Gastroesophageal sphincter (tissue), 4 donors: ENCODE measurements around the gene CX3CL1. TPM values are rescaled to one million over a fixed set of nuclear protein-coding genes. Genes with fewer than 3 reads are reported as not detected.
"Not testable (repeated sequence)": the region's sequence is repeated elsewhere in the genome, so short reads cannot be mapped to it uniquely, and the experiment has no call there.

ENCODE experiments used
- ATAC-seq: fragments of 150-250 bp; one replicate; pipeline ENCODE4 v1.9.1; 2016; ENCODE audit warnings: mild to moderate bottlenecking, moderate library complexity
- H3K27ac ChIP-seq, 4 donors: fragments of 200-600 bp; sonication (generic) in 3 of 4; 1 replicate in 3 of 4; 2 replicates in 1 of 4; pipeline ENCODE4 v1.5.1; 2016 to 2019
- H3K27me3 ChIP-seq: fragments of 200-600 bp; sonication (generic); one replicate; pipeline ENCODE4 v1.5.1; 2019
- H3K36me3 ChIP-seq, 2 donors: fragments of 200-600 bp; sonication (generic); one replicate each; pipeline ENCODE4 v1.5.1; 2019; ENCODE audit warnings: control low read depth in 1 of 2
- H3K4me1 ChIP-seq, 3 donors: fragments of 200-600 bp; sonication (generic); 1 replicate in 2 of 3; 2 replicates in 1 of 3; pipeline ENCODE4 v1.5.1; 2016 to 2019; ENCODE audit warnings: control low read depth in 2 of 3
- H3K4me3 ChIP-seq, 2 donors: fragments of 200-600 bp; sonication (generic); one replicate each; pipeline ENCODE4 v1.5.1; 2019; ENCODE audit warnings: mild to moderate bottlenecking in 1 of 2, moderate library complexity in 1 of 2
- H3K9me3 ChIP-seq, 3 donors: fragments of 200-600 bp; sonication (generic); one replicate each; pipeline ENCODE4 v1.5.1; 2017 to 2019; ENCODE audit warnings: control low read depth in 2 of 3
- EP300 ChIP-seq: sonication (generic); formaldehyde crosslinking; IDR thresholded peaks from one replicate; pipeline ENCODE4 v1.6.1; 2017; ENCODE audit warnings: antibody characterized with exemption, mild to moderate bottlenecking
- POLR2A ChIP-seq, 2 donors: fragments of 450-650 bp; IDR thresholded peaks; one replicate each; pipeline ENCODE4 v1.6.1; 2017; ENCODE audit warnings: antibody characterized with exemption in 2 of 2, mild to moderate bottlenecking in 2 of 2, moderate library complexity in 1 of 2
- POLR2AphosphoS5 ChIP-seq: sonication (generic); formaldehyde crosslinking; IDR thresholded peaks from one replicate; pipeline ENCODE4 v1.6.1; 2017; ENCODE audit warnings: antibody characterized with exemption
- WGBS, 2 donors: methylation state at CpG; one replicate each; pipeline ENCODE4 v1.1.5; 2018; ENCODE audit warnings: low coverage in 1 of 2; 5-methylcytosine and 5-hydroxymethylcytosine counted together
- total RNA-seq, 4 donors: library from RNA; depleted of rRNA; stranded (reverse); fragments of >200 nt; gene quantifications; one replicate each; pipeline ENCODE4 v1.1.0, GENCODE V29; 2016
- TF ChIP-seq, protein P1 (sequence below), 4 experiments: fragments of 200-600 bp in 2 of 4; fragments of 450-650 bp in 2 of 4; sonication (generic) in 1 of 4; IDR thresholded peaks; one replicate each; pipeline ENCODE4 v1.5.1; 2017 to 2019; ENCODE audit warnings: antibody characterized with exemption in 4 of 4, mild to moderate bottlenecking in 2 of 4, moderate library complexity in 2 of 4

CX3CL1 gene
- total RNA-seq, 4 donors from 2014 or later, result 18.6 to 45.8 (median 30.5) TPM

DNA sequence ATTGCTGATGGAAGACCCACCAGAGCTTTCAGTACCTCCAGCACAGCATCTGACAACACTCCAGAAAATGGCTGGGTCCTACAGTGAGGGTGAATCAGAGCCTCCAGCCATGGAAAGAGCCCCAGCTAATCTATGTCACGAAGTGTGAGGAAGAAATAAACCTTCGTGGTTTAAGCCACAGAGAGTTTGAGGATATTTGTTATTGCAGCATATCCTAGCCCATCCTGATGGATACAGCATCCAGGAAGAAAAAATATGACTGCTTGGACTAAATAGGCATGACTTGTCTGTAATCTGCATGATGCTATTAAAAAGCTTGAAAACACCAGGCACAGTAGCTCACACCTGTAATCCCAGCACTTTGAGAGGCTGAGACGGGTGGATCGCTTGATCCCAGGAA lies 19.0 kb downstream of the CX3CL1 start:
- no peaks in the 10 kb centered on the region for H3K36me3 ChIP-seq
- H3K4me1 ChIP-seq, result peaks cover 0 to 21% (median 4%) of the 10 kb centered on the region in 3 donors
- ATAC-seq, result no peak
- WGBS, 2 donors, result 81 to 86% methylated on average over 4 of the region's 4 CpGs
- no peaks in the 10 kb centered on the region for H3K9me3 ChIP-seq
- H3K27me3 ChIP-seq, result no peaks in the 10 kb centered on the region
- TF ChIP-seq EP300 (no peak), POLR2AphosphoS5 (no peak)
- no peak overlapping the region for H3K4me3 ChIP-seq
- H3K27ac ChIP-seq, result no peak overlapping the region

DNA sequence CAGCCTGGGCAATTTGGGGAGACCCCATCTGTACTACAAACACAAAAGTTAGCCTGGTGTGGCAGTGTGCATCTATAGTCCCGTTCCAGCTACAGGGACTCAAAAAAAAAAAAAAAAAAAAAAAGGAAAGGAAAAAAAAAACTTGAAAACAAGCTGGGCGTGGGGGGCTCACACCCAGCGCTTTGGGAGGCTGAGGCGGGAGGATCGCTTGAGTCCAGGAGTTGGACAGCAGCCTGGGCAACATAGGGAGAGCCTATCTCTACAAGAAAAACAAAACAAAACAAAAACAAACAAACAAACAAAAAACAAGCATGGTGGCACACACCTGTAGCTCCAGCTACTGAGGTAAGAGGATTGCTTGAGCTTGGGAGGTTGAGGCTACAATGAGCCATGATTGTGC lies 19.4 kb downstream of the CX3CL1 start:
- no peak for TF ChIP-seq POLR2A (IDR thresholded peaks at IDR 0.05)
- no peak for TF ChIP-seq EP300
- TF ChIP-seq, protein P1, sequence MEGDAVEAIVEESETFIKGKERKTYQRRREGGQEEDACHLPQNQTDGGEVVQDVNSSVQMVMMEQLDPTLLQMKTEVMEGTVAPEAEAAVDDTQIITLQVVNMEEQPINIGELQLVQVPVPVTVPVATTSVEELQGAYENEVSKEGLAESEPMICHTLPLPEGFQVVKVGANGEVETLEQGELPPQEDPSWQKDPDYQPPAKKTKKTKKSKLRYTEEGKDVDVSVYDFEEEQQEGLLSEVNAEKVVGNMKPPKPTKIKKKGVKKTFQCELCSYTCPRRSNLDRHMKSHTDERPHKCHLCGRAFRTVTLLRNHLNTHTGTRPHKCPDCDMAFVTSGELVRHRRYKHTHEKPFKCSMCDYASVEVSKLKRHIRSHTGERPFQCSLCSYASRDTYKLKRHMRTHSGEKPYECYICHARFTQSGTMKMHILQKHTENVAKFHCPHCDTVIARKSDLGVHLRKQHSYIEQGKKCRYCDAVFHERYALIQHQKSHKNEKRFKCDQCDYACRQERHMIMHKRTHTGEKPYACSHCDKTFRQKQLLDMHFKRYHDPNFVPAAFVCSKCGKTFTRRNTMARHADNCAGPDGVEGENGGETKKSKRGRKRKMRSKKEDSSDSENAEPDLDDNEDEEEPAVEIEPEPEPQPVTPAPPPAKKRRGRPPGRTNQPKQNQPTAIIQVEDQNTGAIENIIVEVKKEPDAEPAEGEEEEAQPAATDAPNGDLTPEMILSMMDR (IDR thresholded peaks at IDR 0.05), result no peak
- H3K9me3 ChIP-seq, result no peaks in the 10 kb centered on the region
- no peaks in the 10 kb centered on the region for H3K36me3 ChIP-seq
- no peak overlapping the region for H3K4me3 ChIP-seq
- no peak overlapping the region for H3K27ac ChIP-seq
- no peak for ATAC-seq
- H3K4me1 ChIP-seq, result peaks cover 0 to 16% (median 0%) of the 10 kb centered on the region in 3 donors
- H3K27me3 ChIP-seq, result no peaks in the 10 kb centered on the region
- WGBS, 2 donors, result 95% methylated on average over 4 of the region's 5 CpGs; no CpG with 5 or more reads in 1 of the 2 donors

DNA sequence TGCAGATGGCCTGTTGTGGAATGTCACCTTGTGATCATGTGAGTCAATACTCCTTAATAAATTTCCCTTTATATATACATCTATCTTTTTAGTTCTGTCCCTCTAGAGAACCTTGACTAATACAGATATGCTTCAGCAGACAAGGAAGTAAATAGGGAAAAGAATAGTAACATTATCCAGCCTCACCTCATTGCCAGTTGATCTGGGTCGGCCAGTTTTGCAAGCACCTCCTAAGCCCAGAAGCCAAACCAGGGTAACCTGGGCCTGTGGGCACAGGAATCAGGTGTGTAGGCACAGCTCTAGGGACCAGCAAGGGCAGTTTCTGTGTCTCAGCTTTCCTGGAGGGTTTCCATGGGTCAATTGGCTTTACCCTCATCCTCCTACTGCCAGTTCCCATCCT lies 20.4 kb downstream of the CX3CL1 start:
- no peak for TF ChIP-seq EP300
- no peak for TF ChIP-seq POLR2AphosphoS5
- TF ChIP-seq POLR2A (IDR thresholded peaks at IDR 0.05), result no peak
- TF ChIP-seq, protein P1 (IDR thresholded peaks at IDR 0.05), result no peak
- no peaks in the 10 kb centered on the region for H3K36me3 ChIP-seq
- H3K27me3 ChIP-seq, result no peaks in the 10 kb centered on the region
- no peak overlapping the region for H3K4me3 ChIP-seq
- peaks cover 0 to 13% (median 0%) of the 10 kb centered on the region in 3 donors for H3K4me1 ChIP-seq
- no peak overlapping the region for H3K27ac ChIP-seq
- WGBS, 2 donors, result 86 to 100% methylated on average over 1 of the region's 1 CpG
- no peak for ATAC-seq
- H3K9me3 ChIP-seq, result no peaks in the 10 kb centered on the region

DNA sequence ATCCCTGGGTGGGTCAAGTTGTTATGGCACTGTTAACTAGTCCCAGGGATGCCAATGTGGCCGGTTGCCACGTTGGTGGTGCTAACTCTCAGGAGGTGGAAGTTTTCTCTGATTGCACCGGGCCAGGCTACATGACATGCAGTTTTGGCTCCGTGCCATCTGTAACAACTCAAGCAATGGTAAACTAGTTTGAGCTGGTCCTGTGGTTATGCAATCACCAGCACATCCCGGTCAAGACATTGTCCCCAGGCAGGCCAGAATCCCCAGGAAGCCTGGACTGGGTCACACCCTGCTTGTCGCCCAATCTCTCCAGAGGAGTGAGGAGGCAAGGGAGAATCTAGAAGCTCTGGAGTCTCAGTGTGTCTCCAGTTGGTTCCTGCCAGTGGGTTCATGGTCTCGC lies 22.2 kb downstream of the CX3CL1 start:
- H3K36me3 ChIP-seq, result no peaks in the 10 kb centered on the region
- H3K27me3 ChIP-seq, result no peaks in the 10 kb centered on the region
- ATAC-seq, result no peak
- H3K9me3 ChIP-seq, result no peaks in the 10 kb centered on the region
- H3K27ac ChIP-seq, result no peak overlapping the region
- no peak for TF ChIP-seq POLR2AphosphoS5
- 100% methylated on average over 1 of the region's 7 CpGs; no CpG with 5 or more reads in 1 of the 2 donors for WGBS, 2 donors
- H3K4me1 ChIP-seq, result peaks cover 0 to 13% (median 0%) of the 10 kb centered on the region in 3 donors
- no peak overlapping the region for H3K4me3 ChIP-seq

DNA sequence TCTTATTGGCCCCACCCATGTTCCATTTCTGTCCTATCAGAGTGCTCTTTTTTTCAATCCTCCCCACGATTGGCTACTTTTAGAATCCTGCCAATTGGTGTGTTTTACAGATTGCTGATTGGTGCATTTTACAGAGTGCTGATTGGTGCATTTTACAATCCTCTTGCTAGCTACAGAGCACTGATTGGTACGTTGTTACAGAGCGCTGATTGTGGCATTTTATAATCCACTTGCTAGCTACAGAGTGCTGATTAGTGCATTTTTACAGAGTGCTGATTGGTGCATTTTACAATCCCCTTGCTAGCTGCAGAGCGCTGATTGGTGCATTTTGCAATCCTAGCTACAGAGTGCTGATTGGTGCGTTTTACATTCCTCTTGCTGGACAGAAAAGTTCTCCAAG lies 22.7 kb downstream of the CX3CL1 start:
- 85 to 90% methylated on average over 3 to 5 of the region's 5 CpGs for WGBS, 2 donors
- no peak for TF ChIP-seq POLR2AphosphoS5
- TF ChIP-seq, protein P1 (IDR thresholded peaks at IDR 0.05), result no peak
- TF ChIP-seq EP300, result no peak
- TF ChIP-seq POLR2A (IDR thresholded peaks at IDR 0.05), result no peak
- Histone ChIP-seq H3K4me3 (no peak overlapping the region), H3K27me3 (no peaks in the 10 kb centered on the region), H3K9me3 (no peaks in the 10 kb centered on the region), H3K36me3 (no peaks in the 10 kb centered on the region), H3K4me1 (peaks cover 0 to 13% (median 0%) of the 10 kb centered on the region in 3 donors), H3K27ac (no peak overlapping the region)
- ATAC-seq, result no peak

DNA sequence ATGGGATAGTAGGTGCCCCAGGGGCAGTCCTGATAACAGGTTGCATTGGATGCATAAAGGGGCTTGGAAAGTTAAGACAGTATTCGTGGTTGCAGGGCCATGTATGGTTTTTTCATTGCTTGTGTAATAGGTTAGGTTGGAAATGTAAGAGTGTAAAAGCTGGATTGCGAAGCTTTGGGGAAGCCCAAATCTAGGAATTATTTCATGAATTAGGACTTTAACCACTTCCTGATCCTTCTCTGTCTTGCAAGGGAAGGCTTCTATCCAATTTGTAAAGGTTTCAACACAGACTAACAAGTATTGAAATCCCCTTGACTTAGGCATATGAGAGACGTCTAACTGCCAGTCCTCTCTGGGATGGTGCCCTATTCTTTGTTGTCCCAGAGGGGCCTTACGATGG lies 24.5 kb downstream of the CX3CL1 start:
- Histone ChIP-seq H3K36me3 (no peaks in the 10 kb centered on the region), H3K27me3 (no peaks in the 10 kb centered on the region)
- 66 to 77% methylated on average over 3 to 4 of the region's 4 CpGs for WGBS, 2 donors

DNA sequence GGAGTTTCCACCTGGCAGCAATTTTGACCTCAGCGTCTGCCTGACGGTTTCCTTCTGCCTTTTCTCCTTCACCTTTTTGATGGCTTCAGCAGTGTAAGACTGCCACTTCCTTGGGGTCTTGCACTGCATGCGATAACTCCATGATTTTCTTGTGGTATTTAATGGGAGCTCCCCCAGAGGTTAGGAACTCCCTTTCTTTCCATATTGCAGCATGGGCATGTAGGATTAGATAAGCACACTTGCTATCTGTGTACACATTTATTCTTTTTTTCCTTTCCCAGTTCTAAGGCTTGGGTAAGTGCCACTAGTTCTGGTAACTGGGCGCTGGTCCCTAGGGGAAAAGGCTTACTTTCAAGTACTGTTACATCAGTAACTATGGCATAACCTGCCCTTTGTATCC lies 25.2 kb downstream of the CX3CL1 start:
- ATAC-seq, H3K27ac ChIP-seq, H3K36me3 ChIP-seq, H3K4me1 ChIP-seq, H3K27me3 ChIP-seq, H3K4me3 ChIP-seq, H3K9me3 ChIP-seq: not testable (repeated sequence)
- 76 to 96% methylated on average over 3 to 4 of the region's 4 CpGs for WGBS, 2 donors

More for the DNA sequence above, 24.5 kb downstream of the CX3CL1 start:
- no peak overlapping the region for H3K4me3 ChIP-seq
- H3K4me1 ChIP-seq, result peaks cover 0 to 6% (median 0%) of the 10 kb centered on the region in 3 donors
- TF ChIP-seq EP300 (no peak), POLR2A (IDR thresholded peaks at IDR 0.05) (no peak), POLR2AphosphoS5 (no peak)
- TF ChIP-seq, protein P1 (IDR thresholded peaks at IDR 0.05), result no peak
- H3K9me3 ChIP-seq, result no peaks in the 10 kb centered on the region
- no peak overlapping the region for H3K27ac ChIP-seq
- ATAC-seq, result no peak
